Adipocyte (in vitro differentiated cells): ENCODE results near the gene CYP4A22.

Source experiments
- DNase-seq: peaks from one replicate; pipeline ENCODE4 v3.0.0-alpha.2; 2015; ENCODE audit warnings: low read depth
- H3K27me3 ChIP-seq: replicated peaks from 2 replicates; pipeline ENCODE4 v1.7.0; 2013; ENCODE audit warnings: mild to moderate bottlenecking, low read length, moderate library complexity; ENCODE audit not compliant: control insufficient read depth, insufficient read depth
- H3K36me3 ChIP-seq: 2 replicates; pipeline ENCODE4 v1.7.0; 2013; ENCODE audit warnings: low read length, mild to moderate bottlenecking, moderate library complexity; ENCODE audit not compliant: control insufficient read depth, insufficient read depth, severe bottlenecking
- H3K4me1 ChIP-seq: 2 replicates; pipeline ENCODE4 v1.7.0; 2013; ENCODE audit warnings: mild to moderate bottlenecking, low read length, moderate library complexity; ENCODE audit not compliant: control insufficient read depth, insufficient read depth
- H3K4me3 ChIP-seq: 2 replicates; pipeline ENCODE4 v1.7.0; 2013; ENCODE audit warnings: mild to moderate bottlenecking, low read length, moderate library complexity
- H3K9ac ChIP-seq: 2 replicates; pipeline ENCODE4 v1.7.0; 2013; ENCODE audit warnings: mild to moderate bottlenecking, low read length, moderate library complexity
- H3K9me3 ChIP-seq: 2 replicates; pipeline ENCODE4 v1.7.0; 2013; ENCODE audit warnings: mild to moderate bottlenecking, low read length, moderate library complexity; ENCODE audit not compliant: control insufficient read depth

Gene CYP4A22

DNA sequence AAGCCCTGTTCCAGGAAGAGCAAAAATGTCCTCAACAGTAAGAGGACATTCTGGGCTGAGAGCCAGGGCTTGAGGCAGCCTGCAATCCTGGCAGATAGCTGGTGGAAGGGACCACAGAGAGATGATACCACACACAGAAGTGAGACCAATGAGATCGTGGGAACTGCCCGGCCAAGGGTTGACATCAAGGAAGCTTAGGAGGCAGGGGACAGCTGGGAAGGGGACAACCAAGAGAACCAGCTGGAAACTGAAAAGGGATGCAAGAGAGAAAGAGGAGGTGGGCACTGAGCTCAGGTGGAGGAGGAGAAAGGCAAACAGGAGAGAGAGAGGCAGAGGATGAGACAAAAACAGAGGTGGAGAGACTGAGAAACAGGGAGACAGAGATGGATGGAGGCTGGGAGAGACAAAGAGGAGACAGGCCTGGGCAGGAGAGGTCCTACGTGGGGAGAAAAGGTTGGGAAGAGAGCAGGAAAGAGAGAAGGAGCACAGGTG is 43.4 kb downstream of the CYP4A22 start:
- no peak overlapping the region for H3K9ac ChIP-seq
- no peak overlapping the region for H3K4me3 ChIP-seq
- H3K9me3 ChIP-seq, result no peaks in the 10 kb centered on the region
- H3K4me1 ChIP-seq, result peaks cover 15% of the 10 kb centered on the region
- DNase-seq, result no peak
- H3K36me3 ChIP-seq, result no peaks in the 10 kb centered on the region
- peaks cover 39% of the 10 kb centered on the region for H3K27me3 ChIP-seq

DNA sequence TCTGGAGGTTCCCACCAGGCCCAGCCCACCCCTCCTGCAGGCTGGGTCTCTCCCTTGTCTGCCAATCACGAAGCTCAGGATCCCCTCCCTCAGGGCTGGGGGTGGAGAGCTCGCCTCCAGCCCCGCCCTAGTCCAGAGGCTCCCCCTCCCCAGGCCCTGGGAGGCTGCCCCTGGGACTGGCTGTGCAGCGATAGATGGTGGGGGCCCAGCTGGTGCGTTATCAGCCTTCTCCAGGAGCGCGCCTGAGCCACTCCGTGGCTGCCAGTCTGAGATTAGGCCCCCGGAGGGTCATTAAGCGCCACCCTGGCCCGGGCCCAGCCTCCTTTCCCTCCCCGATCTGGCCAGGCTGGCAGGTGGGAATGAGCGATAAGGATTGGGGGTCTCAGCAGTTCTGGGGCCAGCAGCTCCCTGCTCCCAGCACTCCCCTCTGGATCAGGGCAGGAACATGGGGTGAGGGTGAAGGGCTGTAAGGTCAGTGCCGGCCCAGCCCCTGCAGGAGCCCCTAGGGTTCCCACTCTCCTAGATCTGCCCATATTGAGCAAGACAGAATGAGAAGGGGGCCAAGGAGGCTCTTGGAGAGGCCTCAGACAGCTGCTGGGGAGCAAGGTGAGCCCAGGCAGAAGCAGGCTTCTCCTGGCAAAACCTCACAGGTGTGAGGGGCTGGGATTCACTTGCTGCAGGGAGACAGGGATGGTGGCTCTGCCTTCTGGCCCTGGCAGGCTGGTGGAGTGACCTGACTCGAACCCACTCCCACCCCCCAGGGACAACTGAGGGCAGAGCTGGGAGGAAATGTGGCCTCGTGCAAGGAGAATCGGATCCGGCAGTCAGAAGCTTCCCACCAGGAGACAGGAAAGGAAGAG is 44.1 kb downstream of the CYP4A22 start:
- Histone ChIP-seq H3K36me3 (no peaks in the 10 kb centered on the region), H3K9me3 (no peaks in the 10 kb centered on the region), H3K27me3 (peaks cover 39% of the 10 kb centered on the region), H3K4me1 (peaks cover 15% of the 10 kb centered on the region), H3K9ac (no peak overlapping the region), H3K4me3 (no peak overlapping the region)
- no peak for DNase-seq

GRCh38 chr1:47181955-47182675 is 44.9 kb downstream of the CYP4A22 start:
- H3K9me3 ChIP-seq, result no peaks in the 10 kb centered on the region
- H3K27me3 ChIP-seq, result peaks cover 39% of the 10 kb centered on the region
- peaks cover 15% of the 10 kb centered on the region for H3K4me1 ChIP-seq
- H3K4me3 ChIP-seq, result no peak overlapping the region
- no peaks in the 10 kb centered on the region for H3K36me3 ChIP-seq
- no peak for DNase-seq
- no peak overlapping the region for H3K9ac ChIP-seq

DNA sequence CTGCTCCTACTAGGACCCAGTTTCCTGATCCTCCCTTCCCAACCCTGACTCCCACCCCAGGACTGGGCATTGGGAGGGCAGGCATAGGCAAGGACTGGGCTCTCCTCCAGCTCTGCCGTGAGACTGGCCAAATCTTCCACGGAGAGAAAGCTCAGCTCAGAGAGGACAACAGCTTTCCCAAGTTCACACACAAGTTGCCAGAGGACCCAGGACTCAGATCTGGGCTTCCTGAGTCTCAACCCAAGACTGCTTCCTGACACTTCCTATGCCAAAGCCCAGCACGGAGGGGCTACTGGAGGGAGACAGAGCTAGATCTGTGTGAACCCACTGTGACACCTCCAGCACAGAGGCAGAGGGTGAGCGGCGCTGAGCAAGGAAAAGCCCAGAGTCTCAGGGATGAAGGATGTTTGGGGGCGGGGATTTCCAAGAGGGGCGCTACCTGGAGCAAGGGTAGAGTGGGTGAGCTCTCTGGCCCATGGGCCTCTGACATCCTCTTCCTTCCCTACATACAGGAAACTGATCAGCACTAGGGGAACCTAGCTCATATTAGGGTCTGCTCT is 45.5 kb downstream of the CYP4A22 start:
- no peak for DNase-seq
- Histone ChIP-seq H3K4me3 (no peak overlapping the region), H3K9ac (no peak overlapping the region), H3K9me3 (no peaks in the 10 kb centered on the region), H3K36me3 (no peaks in the 10 kb centered on the region), H3K27me3 (peaks cover 39% of the 10 kb centered on the region), H3K4me1 (peaks cover 15% of the 10 kb centered on the region)

GRCh38 chr1:47183308-47184089 is 46.3 kb downstream of the CYP4A22 start:
- Histone ChIP-seq H3K4me1 (peaks cover 14% of the 10 kb centered on the region), H3K36me3 (no peaks in the 10 kb centered on the region), H3K9me3 (no peaks in the 10 kb centered on the region), H3K4me3 (no peak overlapping the region), H3K9ac (no peak overlapping the region), H3K27me3 (peaks cover 39% of the 10 kb centered on the region)
- no peak for DNase-seq

DNA sequence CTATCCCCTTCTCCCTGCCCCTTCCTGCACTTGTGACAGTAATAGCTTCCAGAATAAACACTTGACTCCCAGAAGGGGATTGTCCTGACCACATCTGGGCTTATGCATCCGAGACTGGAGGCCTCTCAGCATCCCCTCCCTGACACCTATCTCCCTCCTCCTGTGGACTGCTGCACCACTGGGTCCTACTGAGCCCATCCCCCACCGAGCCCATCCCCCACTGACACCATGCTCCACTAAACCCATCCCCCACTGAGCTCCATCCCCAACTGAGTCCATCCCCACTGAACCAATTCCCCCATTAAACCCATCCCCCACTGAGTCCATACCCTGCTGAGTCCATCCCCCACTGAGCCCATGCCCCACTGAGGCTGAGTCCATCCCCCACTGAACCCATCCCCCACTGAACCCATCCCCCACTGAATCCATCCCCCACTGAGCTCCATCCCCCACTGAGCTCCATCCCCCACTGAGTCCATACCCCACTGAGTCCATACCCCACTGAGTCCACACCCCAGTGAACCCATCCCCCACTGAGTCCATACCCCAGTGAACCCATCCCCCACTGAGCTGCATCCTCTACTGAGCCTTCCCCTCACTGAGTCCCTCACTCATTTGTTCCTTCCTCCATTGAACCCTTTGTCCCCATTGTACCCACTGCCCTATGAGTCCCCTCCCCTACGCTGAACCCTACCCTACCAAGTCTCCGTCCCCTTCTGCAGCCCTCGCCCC is 47.0 kb downstream of the CYP4A22 start:
- Histone ChIP-seq H3K9me3 (no peaks in the 10 kb centered on the region), H3K9ac (no peak overlapping the region), H3K4me3 (no peak overlapping the region), H3K4me1 (peaks cover 10% of the 10 kb centered on the region), H3K27me3 (peaks cover 39% of the 10 kb centered on the region), H3K36me3 (no peaks in the 10 kb centered on the region)
- no peak for DNase-seq

DNA sequence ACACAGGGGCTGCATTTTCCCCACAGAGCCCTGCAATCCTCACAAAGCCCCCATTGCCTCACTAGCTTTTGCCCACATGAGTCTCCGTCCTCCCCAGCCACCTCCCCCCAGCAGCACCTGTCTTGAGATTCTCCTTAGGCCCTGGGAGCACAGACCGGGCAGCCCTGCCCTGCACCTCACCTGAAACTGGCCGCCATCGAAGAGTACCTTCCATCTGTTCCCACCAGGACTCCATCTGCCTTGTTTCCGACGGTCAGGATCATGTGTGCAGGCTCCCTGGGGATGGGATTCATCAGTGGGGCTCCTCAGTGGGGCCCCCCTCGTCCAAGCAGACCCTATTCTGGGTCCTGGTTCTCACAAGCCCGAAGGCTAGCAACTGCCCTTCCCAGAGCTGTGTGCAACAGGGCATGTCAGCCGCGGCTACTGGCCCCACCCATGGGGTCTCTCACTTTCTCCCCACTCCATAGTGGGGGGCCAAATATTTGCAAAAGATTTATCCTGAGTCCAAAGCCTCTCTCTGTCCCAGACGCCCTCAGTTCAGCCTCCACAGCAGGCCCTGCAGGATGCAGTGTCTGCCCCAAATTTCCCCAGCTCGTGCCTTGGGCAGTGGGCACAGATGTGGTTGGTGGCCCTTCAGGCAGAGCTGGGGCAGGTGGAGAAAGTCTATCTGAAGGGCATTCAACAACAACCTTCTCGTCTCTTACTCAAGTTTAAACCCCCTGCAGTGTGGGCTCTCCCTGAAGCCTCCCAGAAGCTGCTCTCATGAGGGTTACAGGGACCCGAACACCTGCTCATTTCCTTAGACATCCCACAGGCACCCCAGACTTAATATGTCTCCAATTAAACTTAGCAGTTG is 47.8 kb downstream of the CYP4A22 start:
- H3K36me3 ChIP-seq, result no peaks in the 10 kb centered on the region
- peaks cover 10% of the 10 kb centered on the region for H3K4me1 ChIP-seq
- H3K27me3 ChIP-seq, result peaks cover 37% of the 10 kb centered on the region
- no peak overlapping the region for H3K4me3 ChIP-seq
- DNase-seq, result no peak
- no peak overlapping the region for H3K9ac ChIP-seq
- no peaks in the 10 kb centered on the region for H3K9me3 ChIP-seq

GRCh38 chr1:47186267-47187185 is 49.3 kb downstream of the CYP4A22 start:
- peaks cover 23% of the 10 kb centered on the region for H3K4me1 ChIP-seq
- peaks cover 25% of the 10 kb centered on the region for H3K27me3 ChIP-seq
- DNase-seq, result no peak
- H3K36me3 ChIP-seq, result no peaks in the 10 kb centered on the region
- no peak overlapping the region for H3K4me3 ChIP-seq
- H3K9ac ChIP-seq, result no peak overlapping the region
- H3K9me3 ChIP-seq, result no peaks in the 10 kb centered on the region

- no peak overlapping the region for H3K9ac ChIP-seq
- no peaks in the 10 kb centered on the region for H3K36me3 ChIP-seq
- peaks cover 31% of the 10 kb centered on the region for H3K4me1 ChIP-seq
- DNase-seq, result no peak
- no peak overlapping the region for H3K4me3 ChIP-seq
- peaks cover 17% of the 10 kb centered on the region for H3K27me3 ChIP-seq
- H3K9me3 ChIP-seq, result no peaks in the 10 kb centered on the region
Measured at GRCh38 chr1:47187231-47187925, 50.1 kb downstream of the CYP4A22 start.
